GM15510 (cell line): ENCODE measurements around the gene EEPD1.

Experiments used
- POLR2A ChIP-seq: IDR thresholded peaks from 3 replicates; pipeline ENCODE4 v1.6.1; 2011; ENCODE audit warnings: borderline replicate concordance; ENCODE audit not compliant: insufficient read length; ENCODE audit errors: extremely low read depth

EEPD1 gene

DNA sequence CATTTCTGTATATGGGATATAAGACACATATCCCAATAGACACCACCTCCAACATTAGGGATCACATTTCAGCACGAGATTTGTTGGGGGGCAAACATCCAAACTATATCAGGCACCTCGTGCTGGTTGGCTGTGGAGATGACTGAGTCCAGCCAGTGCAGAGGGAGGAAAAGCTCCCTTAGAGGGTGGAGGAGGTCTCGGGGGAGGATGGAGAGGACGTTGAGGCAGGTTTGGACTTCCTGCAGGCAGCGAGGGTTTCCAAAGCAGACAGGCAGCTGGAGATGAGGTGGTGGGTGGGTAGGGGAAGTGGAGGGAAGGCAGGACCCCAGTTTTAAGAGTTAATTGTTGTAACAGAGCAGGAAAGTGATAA, 56.7 kb downstream of the EEPD1 start:
- no peak for TF ChIP-seq POLR2A

DNA sequence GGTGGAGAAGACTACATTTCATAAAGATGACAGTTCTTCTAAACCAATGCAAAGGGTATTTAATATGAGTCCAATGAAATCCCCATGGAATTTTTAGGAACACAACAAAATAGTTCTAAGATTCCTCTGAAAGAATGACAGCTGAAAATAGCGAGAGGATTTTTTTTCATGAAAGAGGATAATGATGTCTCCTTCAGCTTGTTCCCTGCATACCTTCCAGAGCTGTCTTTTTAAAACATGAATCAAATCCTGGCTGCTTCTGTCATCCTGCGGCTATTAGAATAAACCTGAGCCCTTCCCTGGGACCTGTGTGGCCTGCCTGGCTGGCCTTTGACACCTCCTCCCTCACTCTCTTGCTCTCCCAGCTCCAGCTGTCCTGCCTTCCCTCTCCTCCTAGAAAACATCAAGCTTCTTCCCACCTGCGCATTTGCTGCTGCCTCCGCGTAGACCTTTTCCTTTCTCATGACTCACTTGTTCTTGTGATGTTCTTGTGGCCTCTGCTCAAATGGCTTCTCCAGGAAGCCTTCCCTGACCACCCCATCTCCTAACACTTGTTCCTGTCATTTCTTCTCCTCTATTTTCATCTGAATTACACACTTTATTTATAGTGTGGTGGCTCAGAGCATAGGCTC, 57.4 kb downstream of the EEPD1 start:
- TF ChIP-seq POLR2A, result no peak

DNA sequence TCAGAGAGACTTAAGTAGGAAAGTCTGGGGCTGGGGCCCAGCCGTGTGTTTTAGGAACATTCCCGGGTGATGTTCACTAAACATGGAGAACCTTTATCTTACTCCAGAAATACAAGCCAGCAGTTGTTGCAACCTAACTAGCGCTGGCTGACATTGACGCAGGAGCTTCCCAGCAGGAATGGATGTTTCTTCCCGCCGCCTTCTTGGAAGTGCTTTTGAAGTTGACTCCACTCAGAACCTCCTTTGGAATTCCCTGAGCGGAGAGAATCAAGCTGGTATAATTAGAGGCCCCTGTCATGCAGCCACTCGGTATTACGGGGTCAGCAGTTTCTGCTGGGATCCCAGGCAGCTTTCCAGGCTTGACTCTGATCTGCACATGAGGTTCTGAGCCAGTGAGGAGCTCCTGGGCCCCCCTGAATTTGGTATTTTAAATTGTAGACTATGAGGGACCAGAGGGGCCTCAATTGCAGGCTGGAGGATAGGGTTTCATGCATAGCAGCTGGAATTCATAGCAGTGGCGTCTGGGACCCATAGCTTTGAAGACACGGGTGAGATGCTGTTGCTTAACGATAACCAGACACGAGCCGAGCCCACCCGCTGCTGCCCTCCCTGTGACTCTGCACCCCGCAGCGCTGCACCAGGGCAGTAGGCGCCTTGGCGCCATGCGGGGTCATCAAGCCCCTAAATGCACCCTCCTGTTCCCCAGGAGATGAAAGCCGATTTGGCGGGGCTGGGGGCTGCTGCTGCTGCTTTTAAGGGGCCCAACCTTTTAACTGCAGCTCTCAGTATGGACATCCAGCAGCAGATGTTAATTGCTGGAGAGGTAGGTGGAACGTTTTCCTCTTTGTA, 61.8 kb downstream of the EEPD1 start:
- no peak for TF ChIP-seq POLR2A

DNA sequence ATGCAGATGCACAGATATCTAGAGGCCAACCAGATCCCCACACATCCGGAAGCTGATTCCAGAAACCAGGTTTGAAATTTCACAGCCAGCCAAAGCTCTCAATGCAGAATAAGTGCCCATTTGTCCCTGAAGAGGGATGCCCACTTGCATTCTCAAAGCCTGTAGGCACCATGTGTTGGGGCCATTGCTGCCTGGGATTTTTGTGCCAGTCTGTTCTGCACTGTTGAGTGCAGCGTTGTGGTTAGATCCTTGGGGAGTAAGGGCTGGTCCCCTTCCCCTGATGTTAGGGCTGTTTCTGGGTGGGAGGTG, 62.4 kb downstream of the EEPD1 start:
- TF ChIP-seq POLR2A, result no peak

DNA sequence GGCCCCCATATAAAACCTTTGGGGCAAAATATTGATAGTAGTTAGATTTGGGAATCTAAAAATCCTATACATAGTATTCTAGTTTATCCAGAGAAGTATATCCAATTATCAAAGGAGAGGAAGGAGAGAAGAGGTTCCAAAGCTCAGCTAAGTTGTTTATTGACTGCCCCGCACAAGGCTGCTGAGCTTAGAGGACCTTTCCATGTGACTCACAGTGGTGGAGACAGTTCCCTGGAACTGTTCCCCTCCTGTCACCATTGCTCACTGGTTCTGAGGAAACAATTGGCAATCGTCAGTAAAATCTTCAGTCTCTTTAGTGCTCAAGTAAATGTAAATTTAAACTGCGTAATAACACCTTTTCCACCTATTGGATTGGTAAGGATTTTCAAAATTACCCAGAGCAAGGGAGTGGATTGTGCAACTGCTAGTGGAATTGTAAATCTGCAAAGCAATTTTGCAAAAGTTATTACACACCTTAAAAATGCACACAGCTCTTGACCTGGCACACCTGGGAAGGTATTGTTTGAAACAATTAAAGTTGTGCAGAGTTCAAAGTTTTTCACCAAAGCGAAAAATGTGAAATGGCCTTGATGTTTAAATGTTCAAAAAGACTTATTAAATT, 63.1 kb downstream of the EEPD1 start:
- TF ChIP-seq POLR2A, result no peak

DNA sequence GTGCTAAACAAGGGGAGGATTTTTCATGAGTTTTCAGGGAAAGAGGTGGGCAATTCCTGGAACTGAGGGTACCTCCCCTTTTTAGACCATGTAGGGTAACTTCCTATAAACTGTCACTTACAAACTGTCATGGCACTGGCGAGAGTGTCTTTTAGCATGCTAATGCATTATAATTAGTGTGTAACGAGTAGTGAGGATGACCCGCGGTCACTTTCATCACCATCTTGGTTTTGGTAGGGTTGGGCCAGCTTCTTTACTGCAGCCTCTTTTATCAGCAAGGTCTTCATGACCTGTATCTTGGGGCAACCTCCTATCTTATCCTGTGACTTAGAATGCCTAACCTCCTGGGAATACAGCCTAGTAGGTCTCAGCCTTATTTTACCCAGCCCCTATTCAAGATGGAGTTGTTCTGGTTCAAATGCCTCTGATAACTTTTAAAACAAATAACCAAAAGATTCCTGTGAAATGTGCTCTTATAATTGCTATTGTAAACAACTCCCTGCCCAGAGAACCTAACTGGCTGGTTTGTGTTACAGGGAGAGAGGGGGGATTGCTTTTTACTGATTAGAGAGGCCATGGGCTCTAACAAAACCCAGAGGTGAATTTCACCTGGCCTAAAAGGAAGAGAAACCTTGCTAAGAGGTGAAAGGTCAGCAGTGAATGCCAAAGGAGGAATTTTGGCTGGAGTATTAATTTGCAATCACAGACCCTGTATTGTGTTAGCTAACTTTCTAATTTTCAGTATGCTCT, 64.3 kb downstream of the EEPD1 start:
- TF ChIP-seq POLR2A, result no peak

DNA sequence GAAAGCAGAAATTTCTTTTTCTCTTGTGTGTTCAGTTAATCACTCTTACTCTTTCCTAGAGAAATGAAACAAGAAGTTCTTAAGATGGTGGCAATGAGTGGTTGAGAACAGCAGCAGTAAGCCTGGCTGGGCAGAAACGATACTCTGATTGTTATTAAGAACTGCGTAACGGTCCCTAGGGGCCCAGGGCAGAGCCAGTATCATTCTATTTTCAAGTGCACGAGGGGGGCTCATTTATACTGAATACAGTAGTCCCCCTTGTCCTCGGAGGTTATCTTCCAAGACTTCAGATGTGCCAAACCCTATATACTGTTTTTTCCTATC, 64.9 kb downstream of the EEPD1 start:
- no peak for TF ChIP-seq POLR2A

DNA sequence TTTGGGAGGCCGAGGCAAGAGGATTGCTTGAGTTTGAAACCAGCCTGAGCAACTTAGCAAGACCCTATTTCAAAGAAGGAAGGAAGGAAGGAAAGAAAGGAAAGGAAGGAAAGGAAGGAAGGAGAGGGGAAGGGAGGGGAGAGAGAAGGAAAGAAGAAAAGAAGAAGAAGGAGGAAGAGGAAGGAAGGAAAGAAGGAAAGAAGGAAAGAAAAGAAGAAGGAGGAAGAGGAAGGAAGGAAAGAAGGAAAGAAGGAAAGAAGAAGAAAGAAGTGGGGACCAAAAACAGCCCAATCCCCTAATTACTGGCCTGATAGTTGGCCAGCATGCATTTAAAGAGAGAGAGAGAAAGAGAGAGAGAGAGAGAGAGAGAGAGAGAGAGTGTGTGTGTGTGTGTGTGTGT, 66.4 kb downstream of the EEPD1 start:
- no peak for TF ChIP-seq POLR2A

DNA sequence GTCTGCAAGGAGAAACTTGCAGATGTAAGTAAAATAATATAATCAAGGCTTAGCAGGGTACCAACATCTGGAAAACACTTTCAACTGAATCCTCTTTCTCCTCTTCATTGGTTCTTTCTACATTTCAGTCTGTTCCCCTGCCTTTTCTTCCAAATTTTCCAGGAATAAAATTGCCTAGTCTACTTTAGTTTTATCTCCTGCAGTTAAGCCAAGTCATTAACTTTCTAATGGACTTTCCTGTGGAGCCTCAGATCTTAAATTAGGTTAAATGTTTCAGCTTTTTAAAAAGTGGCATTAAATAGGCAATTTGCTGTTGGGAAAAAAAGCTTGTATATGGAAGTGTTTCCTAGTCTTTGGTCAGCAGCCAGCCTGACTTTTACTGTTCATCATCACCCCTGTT, 70.8 kb downstream of the EEPD1 start:
- no peak for TF ChIP-seq POLR2A

DNA sequence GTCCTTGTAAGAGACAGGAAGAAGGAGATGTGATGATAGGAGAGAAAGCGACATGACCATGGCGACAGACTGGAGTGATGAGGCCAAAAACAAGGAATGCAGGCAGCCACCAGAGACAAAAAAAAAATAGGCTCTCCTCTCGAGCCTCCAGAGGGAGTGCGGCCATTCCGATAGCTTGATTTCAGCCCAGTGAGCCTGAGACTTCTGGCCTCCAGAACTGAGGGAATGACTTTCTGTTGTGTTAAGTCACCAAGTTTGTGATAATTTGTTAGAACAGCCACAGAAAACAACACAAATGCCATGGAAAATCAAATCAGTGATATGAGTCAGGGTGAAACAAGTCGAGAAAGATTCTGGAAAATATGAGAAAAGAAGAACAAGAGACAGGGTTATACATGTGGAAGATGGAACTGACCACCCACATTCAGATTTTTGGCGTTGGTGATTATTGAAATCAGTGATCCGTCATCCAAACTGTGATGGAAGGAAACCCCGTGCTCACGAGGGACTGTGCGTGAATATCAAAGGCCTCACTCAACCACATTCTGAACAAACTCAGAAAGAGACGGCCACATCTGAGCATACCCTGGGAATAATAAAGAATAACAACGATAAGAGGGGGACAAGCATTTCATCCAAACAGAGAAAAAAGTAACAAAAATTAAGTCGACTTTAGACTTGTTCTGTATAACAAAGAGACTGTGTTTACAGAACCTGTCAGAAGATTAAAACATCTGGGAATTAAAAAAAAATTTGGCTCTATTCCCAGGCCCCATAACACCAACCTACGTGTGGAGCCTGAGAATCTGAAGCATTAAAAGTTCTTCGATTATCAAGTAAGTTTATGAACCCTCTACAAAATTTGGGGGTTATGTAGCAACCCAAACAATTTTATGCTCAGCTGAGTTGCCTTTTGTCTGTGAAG, 72.1 kb downstream of the EEPD1 start:
- no peak for TF ChIP-seq POLR2A

DNA sequence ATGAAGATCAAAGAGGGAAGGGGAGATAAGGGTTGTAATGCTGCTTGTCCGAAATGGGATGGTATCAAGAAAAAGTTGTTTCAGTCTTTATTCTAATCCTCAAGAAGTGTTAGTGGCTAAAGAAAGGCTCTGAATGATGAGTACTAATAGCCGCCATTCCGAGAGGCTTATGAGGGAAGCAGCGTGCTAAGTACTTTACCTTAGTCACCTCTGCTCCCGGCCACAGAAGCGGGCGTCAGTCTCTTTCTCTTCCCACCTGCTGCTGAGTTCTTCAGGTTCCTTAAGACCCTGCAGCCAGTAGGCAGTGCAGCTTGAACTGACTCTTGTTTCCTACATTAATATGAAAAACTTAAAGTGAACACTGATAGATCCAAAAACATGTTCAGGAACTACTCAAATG, 73.1 kb downstream of the EEPD1 start:
- no peak for TF ChIP-seq POLR2A

DNA sequence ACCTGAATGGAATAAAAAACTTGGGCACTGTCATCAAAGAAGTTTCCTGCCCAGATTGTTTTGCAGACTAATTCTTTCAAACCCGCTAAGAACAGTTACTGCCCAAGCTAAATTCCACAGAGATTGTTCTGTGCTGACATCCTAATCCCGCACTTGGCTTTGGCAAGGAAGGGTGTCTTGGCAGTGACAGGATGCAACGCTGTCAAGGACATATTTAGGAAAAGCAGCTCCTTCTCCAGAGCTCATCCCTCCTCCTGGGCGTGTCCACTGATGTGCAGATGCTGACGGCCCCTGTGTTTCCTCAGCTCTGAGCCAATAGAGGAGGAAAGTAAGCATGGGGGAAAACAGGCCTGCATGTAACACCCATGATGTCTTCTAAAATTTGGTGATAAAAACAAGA, 74.2 kb downstream of the EEPD1 start:
- no peak for TF ChIP-seq POLR2A

DNA sequence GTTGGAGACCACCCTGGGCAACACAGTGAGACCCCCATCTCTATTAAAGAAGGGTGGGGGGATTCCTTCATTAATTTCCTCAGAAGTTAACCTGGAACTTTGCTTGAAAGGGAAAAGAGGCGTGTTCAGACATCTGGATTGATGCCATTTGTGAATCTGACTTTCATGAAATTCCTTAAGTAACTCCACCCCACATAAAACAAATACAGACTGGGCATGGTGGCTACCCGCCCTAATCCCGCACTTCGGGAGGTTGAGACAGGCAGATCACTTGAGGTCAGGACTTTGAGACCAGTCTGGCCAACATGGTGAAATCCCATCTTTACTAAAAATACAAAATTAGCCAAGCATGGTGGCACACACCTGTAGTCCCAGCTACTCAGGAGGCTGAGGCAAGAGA, 75.0 kb downstream of the EEPD1 start:
- no peak for TF ChIP-seq POLR2A

DNA sequence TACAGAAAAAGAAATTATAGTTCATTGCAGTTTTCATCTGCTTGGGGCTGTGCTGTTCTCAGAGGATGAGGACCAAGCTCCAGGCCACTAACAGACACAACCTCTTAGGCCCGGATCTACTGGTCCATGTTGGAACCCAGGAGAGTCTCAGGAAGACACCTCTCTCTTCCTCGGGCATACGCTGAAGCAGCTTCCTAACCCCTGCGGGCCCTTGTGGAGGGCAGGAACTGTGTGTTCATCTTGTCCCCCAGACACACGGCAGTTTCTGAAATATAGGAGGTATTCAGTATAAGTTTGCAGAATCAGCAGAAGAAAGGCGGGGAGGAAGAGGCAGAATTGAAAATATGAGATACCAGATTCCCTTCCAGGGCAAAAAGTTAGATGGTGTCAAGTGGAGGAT, 78.4 kb downstream of the EEPD1 start:
- no peak for TF ChIP-seq POLR2A

DNA sequence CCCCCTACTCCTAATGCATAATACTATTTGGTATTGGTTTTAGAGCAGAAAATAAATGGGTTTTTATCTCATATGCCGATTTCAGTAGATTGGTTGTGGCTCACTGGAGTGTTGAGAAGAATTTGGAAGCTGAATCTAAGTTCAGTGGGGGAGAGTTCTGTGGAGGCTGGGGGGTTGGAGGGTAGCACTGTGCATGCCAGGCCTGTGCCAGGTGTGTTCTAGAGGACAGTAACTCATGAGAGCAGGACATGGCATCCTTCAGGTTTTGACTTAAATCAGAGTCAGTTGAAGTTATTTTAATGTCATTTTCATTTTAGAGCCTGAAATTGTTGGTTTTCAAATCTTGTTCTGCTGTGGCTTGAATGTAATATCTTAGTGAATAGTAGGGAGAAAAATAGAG, 79.5 kb downstream of the EEPD1 start:
- TF ChIP-seq POLR2A, result no peak

DNA sequence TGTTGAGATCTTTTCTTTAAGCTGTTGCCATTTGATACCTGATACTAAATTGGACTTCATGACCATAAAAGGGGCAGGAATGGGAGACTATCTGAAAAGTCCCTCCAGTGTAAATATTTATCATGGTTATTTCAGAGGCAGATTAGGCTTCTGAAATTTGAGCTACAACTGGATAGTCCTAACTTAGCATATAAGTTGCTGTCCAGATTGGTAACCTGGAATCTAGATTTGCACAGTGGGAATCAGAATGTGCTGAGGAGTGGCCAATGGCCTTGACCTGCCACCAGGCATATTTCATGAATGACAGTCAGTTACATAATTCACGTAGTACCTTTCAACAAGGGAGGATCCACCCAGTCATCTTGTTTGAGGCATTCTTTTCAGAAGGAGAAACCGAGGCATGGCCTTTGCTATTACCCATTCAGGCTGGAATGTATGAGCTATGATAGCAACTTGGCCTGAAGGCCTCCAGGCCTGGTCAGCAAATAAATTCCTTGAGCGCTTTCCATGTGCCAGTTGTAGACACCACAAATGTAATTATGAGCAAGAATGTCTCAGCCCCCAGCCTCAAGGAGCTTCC, 80.0 kb downstream of the EEPD1 start:
- TF ChIP-seq POLR2A, result no peak
